Measurements from ENCODE around the gene BRK1.
"Not testable (repeated sequence)": the region's sequence is repeated elsewhere in the genome, so short reads cannot be mapped to it uniquely, and the experiment has no call there.

Gene BRK1

DNA sequence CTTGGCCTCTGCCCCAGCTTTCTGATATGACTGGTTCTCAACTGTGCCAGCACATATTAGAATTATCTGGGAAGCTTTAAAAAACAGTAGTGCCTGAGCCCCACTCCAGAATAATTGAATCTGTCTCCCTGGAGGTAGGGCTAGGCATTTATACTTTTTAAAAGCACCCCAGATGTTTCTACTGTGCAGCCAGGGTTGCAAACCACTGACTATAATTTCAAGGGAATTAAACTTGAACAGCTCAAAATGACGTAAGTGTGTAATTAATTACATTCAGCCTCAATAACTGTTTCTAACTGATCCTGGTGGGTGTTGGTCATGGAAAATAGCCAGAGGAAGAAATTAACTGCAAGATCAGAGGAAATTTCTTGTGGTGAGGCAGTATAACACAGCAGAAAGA is 44.9 kb downstream of the BRK1 start:
- no peak for TF ChIP-seq POLR2A (IDR thresholded peaks at IDR 0.05; ENCODE audit: low read length)
- no peak for TF ChIP-seq GATA1 (IDR thresholded peaks at IDR 0.05; ENCODE audit: low read depth, low read length)
- no peak for DNase-seq

DNA sequence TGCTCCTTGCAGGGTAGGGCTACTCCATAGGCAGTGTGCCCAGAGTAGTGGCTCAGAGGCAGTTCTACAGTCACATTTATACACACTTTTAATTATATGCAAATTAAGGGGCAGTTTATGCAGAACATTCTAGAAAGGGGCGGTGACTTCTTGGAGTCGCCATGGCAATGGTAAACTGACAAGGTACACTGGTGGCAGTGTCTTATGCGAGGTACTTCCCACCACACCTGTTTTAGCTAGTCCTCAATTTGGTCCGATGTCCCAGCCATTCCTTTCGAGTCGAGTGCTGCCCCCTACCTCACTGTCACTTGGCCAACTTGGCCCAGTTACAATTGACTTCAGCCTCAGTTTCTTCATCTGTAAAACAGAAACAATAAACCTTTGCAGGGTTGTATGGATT is 45.5 kb downstream of the BRK1 start:
- no peak for DNase-seq
- TF ChIP-seq POLR2A (IDR thresholded peaks at IDR 0.05; ENCODE audit: low read length) = no peak
- TF ChIP-seq GATA1 (IDR thresholded peaks at IDR 0.05; ENCODE audit: low read depth, low read length) = no peak

- no peak for TF ChIP-seq POLR2A (IDR thresholded peaks at IDR 0.05; ENCODE audit: low read length)
- TF ChIP-seq GATA1 (IDR thresholded peaks at IDR 0.05; ENCODE audit: low read depth, low read length) = no peak
Measured at GRCh38 chr3:10162185-10162584, 46.7 kb downstream of the BRK1 start.

DNA sequence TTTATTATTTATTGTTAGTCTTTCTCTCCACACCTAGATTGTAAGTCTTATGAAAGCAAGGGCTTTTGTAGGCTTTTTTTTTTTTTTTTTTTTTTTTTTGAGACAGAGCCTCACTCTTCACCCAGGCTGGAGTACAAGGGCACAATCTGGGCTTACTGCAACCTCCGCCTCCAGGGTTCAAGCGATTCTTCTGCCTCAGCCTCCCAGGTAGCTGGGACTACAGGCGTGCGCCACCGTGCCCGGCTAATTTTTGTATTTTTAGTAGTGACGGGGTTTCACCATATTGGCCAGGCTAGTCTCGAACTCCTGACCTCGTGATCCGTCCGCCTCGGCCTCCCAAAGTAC is 48.7 kb downstream of the BRK1 start:
- not testable (repeated sequence) for DNase-seq

More at GRCh38 chr3:10162185-10162584, 46.7 kb downstream of the BRK1 start:
- no peak for DNase-seq

GRCh38 chr3:10164546-10165393 is 49.3 kb downstream of the BRK1 start, which contains the start of gene IRAK2:
IRAK2 (plus strand) TSS chr3:10164919; CDS start chr3:10164955, 36 bp downstream.
- TF ChIP-seq POLR2A (IDR thresholded peaks at IDR 0.05; ENCODE audit: low read length) = peak; percentile 31
- no peak for TF ChIP-seq GATA1 (IDR thresholded peaks at IDR 0.05; ENCODE audit: low read depth, low read length)

DNA sequence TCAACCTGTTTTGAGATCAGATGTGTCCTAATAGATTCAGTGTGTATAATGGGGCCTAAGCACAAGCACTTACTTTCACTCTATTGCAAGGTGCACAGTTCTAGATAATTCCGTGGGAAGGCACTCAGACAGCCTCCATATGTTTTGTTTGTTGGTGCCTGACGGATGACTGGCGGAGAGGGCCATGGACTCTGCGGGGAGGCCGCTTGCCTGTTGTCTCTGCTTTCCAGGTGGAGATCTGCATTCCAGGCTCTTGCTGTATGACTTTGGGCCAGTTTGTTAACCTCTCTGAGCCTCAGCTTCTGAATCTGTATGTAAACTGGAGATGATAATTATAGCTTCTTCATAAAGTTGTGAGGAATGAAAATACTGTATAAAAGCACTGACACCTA is 50.7 kb downstream of the BRK1 start:
- no peak for DNase-seq

More at GRCh38 chr3:10164546-10165393, 49.3 kb downstream of the BRK1 start, which contains the start of gene IRAK2:
- DNase-seq = peak; percentile 62 to 76

GRCh38 chr3:10169000-10169496 is 53.6 kb downstream of the BRK1 start:
- TF ChIP-seq POLR2A (IDR thresholded peaks at IDR 0.05; ENCODE audit: low read length) (no peak), GATA1 (IDR thresholded peaks at IDR 0.05; ENCODE audit: low read depth, low read length) (no peak)
- DNase-seq = no peak

More for the DNA sequence above, 50.7 kb downstream of the BRK1 start:
- TF ChIP-seq GATA1 (IDR thresholded peaks at IDR 0.05; ENCODE audit: low read depth, low read length) = no peak
- no peak for TF ChIP-seq POLR2A (IDR thresholded peaks at IDR 0.05; ENCODE audit: low read length)

- DNase-seq = no peak
- TF ChIP-seq POLR2A (IDR thresholded peaks at IDR 0.05; ENCODE audit: low read length) (no peak), GATA1 (IDR thresholded peaks at IDR 0.05; ENCODE audit: low read depth, low read length) (no peak)
Measured at GRCh38 chr3:10170915-10171478, 55.5 kb downstream of the BRK1 start.

GRCh38 chr3:10173095-10173925 is 57.8 kb downstream of the BRK1 start:
- no peak for TF ChIP-seq GATA1 (IDR thresholded peaks at IDR 0.05; ENCODE audit: low read depth, low read length)
- no peak for TF ChIP-seq POLR2A (IDR thresholded peaks at IDR 0.05; ENCODE audit: low read length)
- DNase-seq = peak in 1 of 2 experiments; percentile 17

- TF ChIP-seq POLR2A (IDR thresholded peaks at IDR 0.05; ENCODE audit: low read length) (no peak), GATA1 (IDR thresholded peaks at IDR 0.05; ENCODE audit: low read depth, low read length) (no peak)
- DNase-seq = no peak
Measured at GRCh38 chr3:10173926-10174435, 58.5 kb downstream of the BRK1 start.

- not testable (repeated sequence) for DNase-seq
Measured at GRCh38 chr3:10175334-10175733, 59.9 kb downstream of the BRK1 start.

DNA sequence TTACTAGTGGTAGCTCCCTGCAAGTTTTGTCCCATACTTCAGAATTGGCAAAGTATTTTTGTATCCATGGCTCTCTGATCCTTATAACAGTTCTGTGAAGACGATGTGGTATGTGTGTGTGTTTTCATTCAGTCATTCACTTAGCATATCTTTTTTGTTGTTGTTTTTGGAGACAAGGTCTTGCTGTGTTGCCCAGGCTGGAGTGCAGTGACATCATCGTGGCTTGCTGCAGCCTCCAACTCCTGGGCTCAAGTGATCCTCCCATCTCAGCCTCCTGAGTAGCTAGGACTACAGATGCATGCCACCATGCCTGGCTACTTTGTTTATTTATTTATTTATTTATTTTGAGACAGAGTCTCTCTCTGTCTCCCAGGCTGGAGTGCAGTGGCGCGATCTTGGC is 60.7 kb downstream of the BRK1 start:
- DNase-seq = not testable (repeated sequence)
